Fibroblast of villous mesenchyme (primary cell): Measurements from ENCODE around the gene MTHFS. TPM values are rescaled to one million over a fixed set of nuclear protein-coding genes. Genes with fewer than 3 reads are reported as not detected.

Experiments used
- DNase-seq: peaks from one replicate; pipeline ENCODE4 v3.0.0-alpha.2; 2010; ENCODE audit warnings: low read depth
- H3K4me3 ChIP-seq: 2 replicates; pipeline ENCODE4 v1.5.1; 2011; ENCODE audit warnings: low read depth, mild to moderate bottlenecking, low read length
- total RNA-seq: library from RNA; depleted of rRNA; stranded (reverse); fragments of >200 nt; gene quantifications from 2 replicates; pipeline ENCODE4 v1.2.3, GENCODE V29; 2012
- TF ChIP-seq, protein P1 (sequence below): IDR thresholded peaks from 2 replicates; pipeline ENCODE4 v1.5.1; 2012; ENCODE audit warnings: low read depth, mild to moderate bottlenecking, low read length; ENCODE audit not compliant: insufficient read depth

MTHFS gene
- total RNA-seq, 1 donor: 9.5 TPM

- no peak overlapping the region for H3K4me3 ChIP-seq
- TF ChIP-seq, protein P1, sequence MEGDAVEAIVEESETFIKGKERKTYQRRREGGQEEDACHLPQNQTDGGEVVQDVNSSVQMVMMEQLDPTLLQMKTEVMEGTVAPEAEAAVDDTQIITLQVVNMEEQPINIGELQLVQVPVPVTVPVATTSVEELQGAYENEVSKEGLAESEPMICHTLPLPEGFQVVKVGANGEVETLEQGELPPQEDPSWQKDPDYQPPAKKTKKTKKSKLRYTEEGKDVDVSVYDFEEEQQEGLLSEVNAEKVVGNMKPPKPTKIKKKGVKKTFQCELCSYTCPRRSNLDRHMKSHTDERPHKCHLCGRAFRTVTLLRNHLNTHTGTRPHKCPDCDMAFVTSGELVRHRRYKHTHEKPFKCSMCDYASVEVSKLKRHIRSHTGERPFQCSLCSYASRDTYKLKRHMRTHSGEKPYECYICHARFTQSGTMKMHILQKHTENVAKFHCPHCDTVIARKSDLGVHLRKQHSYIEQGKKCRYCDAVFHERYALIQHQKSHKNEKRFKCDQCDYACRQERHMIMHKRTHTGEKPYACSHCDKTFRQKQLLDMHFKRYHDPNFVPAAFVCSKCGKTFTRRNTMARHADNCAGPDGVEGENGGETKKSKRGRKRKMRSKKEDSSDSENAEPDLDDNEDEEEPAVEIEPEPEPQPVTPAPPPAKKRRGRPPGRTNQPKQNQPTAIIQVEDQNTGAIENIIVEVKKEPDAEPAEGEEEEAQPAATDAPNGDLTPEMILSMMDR: no peak
- no peak for DNase-seq
Measured at GRCh38 chr15:79874242-79874641, 22.6 kb downstream of the MTHFS start.

- TF ChIP-seq, protein P1: no peak
- DNase-seq: peak; percentile 80
- H3K4me3 ChIP-seq: no peak overlapping the region
Measured at GRCh38 chr15:79872358-79873017, 24.3 kb downstream of the MTHFS start.

GRCh38 chr15:79868554-79868953 is 28.3 kb downstream of the MTHFS start:
- DNase-seq: no peak
- TF ChIP-seq, protein P1: no peak
- no peak overlapping the region for H3K4me3 ChIP-seq

GRCh38 chr15:79863886-79864285 is 32.9 kb downstream of the MTHFS start:
- H3K4me3 ChIP-seq: no peak overlapping the region
- DNase-seq: peak; percentile 14
- TF ChIP-seq, protein P1: no peak

GRCh38 chr15:79862191-79862590 is 34.6 kb downstream of the MTHFS start:
- no peak for DNase-seq
- no peak overlapping the region for H3K4me3 ChIP-seq
- TF ChIP-seq, protein P1: no peak

GRCh38 chr15:79860661-79861060 is 36.2 kb downstream of the MTHFS start:
- TF ChIP-seq, protein P1: no peak
- H3K4me3 ChIP-seq: no peak overlapping the region
- DNase-seq: no peak

DNA sequence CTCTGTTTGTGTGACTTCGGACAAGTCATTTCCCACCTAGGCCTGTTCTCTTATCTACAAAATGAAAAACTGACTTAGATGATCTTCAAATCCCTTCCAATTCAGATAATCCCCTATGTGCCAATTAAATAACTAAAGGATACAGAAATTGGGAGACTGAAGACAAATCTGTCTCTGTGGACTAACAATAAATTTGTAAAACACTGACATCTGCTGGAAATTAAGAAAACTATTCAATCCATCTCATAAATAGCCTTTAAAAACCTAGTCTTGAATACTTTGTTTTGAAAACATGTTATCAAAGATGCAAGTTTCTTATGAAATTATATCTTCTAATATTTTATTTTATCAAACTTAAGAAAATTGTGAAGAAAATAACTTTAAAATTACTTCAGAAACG is 38.3 kb downstream of the MTHFS start:
- TF ChIP-seq, protein P1: peak; percentile 3
- DNase-seq: no peak

More for the DNA sequence above, 38.3 kb downstream of the MTHFS start:
- H3K4me3 ChIP-seq: no peak overlapping the region
